ELR (cell line): ENCODE data around the gene LMF1.

Experiments
- DNase-seq: peaks from one replicate; pipeline ENCODE4 v3.0.0-alpha.2; 2015; ENCODE audit warnings: low read depth

LMF1 gene

DNA sequence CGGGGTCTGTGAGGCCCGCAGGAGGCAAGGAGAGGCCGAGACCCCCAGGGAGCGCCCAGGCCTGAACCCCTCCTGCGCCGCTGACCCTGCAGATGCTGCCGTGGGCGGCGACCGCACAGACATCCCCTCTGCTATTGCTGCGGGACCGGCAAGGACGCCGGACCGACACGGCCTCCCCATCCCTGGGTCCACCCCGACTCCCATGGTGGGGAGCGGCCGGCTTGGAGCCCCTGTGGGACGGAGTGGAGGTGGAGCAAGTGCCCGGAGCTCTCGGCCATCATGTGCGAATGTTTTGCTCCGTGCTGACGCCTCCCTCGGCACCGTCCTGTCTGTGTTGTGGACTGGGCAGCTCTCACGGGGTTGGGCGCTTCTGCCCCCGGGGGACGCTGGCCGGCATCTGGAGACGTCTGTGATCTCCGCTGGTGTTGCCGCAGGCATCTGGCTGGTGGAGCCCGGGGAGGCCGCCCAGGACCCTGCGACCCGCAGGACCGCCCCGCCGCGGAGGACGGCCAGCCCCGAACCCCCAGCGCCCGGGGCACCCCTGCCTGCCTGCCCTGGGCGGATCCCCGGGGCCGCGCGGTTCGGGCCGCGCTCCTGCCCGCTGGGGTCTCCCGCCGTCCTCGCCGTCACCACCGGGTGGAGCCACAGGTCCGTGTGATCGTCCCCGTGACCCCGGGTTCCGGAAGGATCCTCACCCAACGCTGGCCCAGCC lies 157.4 kb downstream of the LMF1 start:
- DNase-seq = peak; percentile 49

DNA sequence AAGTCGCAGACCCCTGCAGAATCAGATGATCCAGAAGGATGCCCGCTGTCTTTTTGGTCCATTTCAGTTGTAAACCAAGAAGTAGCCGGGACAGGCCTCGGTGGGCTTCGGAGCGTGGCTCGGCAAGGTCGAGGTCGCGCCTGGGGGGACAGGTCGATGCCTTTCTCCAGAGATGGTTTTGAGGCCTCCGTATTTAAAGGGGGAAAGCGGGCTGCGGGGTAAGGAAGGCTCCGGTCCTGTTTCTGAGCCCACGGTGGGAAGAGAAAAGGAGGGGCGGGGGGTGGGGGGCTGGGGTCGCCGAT lies 162.7 kb downstream of the LMF1 start:
- DNase-seq = no peak

DNA sequence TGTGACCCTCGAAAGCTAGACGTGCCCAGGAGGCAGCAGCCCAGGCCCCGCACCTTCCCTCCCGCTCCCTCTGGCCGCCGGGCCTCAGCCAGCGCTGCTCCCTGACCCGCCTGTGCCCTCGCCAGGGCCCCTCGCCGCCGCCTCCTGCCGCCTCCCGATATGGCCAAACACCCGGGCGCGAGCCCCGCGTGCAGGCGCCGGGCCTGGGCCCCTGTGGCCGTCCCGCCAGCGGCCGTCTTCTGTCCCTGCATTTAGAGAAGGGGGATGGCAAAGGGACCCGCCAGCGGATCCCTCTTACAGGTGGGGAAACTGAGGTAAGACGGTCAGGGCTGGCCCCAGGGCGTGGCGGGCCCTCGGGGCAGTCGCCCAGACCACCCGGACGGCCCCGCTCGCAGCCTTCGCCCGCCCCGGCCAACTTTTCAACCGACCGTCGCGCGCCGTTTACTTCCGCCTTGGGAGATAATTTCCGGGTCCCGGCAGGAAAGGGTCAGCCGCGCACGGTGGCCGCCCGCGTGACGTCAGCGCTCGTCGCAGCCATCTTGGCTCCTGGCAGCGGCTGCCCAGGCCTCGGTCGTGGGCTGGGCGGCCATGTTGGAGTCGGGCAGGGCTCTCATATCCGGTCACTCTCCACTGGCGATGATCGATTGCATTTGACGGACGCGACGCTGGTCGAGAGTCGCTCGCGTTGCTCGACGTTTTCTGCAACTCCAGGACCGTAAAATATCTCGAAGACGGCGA lies 163.3 kb downstream of the LMF1 start:
- DNase-seq = peak; percentile 93

DNA sequence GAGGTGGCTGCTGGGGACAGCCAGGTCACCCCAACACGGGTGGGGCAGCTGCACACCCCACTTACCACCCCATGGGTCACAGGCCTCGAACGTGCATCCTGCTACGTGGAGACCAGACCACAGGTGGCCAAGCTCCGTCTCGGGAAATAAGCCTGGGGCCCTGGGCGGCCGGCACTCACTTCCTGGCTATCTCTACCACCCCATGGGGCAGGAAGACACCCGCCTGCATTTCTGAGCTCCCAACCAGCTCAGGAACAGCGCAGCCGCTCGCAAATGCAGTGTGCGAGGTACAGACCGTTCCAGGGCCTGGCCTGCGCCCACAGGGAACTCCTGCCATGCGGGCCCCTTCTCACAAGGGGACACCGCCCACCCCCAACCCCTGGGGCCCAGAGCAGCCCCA lies 165.3 kb downstream of the LMF1 start:
- no peak for DNase-seq

DNA sequence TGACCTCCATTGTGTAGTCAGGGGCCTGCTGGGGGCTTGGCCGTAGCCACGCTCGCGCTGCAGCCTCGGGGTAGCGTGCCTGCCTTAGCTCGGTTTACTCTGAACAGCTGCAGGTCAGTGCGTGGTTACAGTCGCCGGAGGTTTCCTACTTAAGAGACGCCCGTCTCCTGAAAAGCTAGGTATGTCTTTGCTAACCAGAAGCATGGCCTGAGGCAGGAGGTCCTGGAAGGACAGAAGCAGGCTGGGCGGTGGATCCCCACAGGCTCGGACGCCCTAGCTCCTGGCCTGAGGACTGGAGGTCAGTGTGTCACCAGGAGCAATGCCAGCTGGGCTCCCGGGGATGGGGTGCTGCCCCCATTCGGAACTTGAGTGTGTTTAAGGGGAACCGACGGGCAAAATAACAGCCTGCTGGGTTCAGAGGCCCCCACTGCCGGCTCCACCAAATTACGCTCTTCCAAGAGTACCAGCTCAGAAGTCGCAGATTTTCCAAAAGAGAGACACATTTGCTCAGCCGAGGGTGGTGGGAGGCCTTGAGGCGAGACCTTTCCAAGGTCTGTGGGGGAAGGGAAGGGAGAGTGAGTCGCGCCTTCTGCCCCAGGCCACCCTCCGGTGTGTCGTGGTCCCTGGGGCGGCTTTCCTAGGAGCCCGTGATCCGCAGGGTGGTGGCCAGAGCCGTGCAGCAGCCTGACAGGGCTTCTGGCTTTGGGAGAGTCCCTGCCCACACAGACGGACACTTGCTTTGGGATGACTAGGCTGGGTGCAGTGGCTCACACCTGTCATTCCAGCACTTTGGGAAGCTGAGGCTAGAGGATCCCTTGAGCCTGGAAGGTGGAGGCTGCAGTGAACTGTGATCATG lies 166.4 kb downstream of the LMF1 start:
- DNase-seq = no peak

DNA sequence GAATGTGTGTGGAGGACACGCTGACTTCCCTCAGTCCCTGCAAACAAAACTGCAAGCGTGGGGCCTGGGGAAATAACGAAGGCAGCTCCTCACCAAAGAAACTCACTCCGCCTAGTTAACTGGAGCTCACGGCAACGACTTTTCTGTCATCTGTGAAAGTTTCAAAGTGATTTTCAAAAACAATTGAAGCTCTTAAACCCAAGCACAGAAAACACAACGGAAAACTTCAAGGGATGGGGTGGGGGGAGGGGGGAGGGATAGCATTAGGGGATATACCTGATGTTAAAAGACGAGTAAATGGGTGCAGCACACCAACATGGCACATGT lies 167.1 kb downstream of the LMF1 start:
- no peak for DNase-seq
